Neuronal stem cell (in vitro differentiated cells): Measurements from ENCODE around the gene CRABP2.
A peak's percentile ranks its signal among the peaks of the same experiment; 100 is the strongest.

Source experiments
- DNase-seq: peaks from one replicate; pipeline ENCODE4 v3.0.0-alpha.2; 2013; ENCODE audit warnings: low spot score
- H2AFZ ChIP-seq: one replicate; pipeline ENCODE4 v1.6.1; 2013; ENCODE audit warnings: mild to moderate bottlenecking, low read length, inconsistent platforms
- H2AK5ac ChIP-seq: 2 replicates; pipeline ENCODE4 v1.6.1; 2013; ENCODE audit warnings: low read depth, mild to moderate bottlenecking, inconsistent platforms, low read length, moderate library complexity, mixed read lengths
- H2BK120ac ChIP-seq: 2 replicates; pipeline ENCODE4 v1.6.1; 2013; ENCODE audit warnings: low read depth, mild to moderate bottlenecking, inconsistent platforms, low read length, moderate library complexity, mixed read lengths
- H2BK12ac ChIP-seq: one replicate; pipeline ENCODE4 v1.6.1; 2013; ENCODE audit warnings: low read length, inconsistent platforms
- H2BK15ac ChIP-seq: 2 replicates; pipeline ENCODE4 v1.6.1; 2013; ENCODE audit warnings: mild to moderate bottlenecking, low read length, inconsistent platforms, mixed read lengths
- H2BK5ac ChIP-seq: one replicate; pipeline ENCODE4 v1.6.1; 2013; ENCODE audit warnings: inconsistent platforms, mild to moderate bottlenecking, low read length, moderate library complexity
- H3K14ac ChIP-seq: one replicate; pipeline ENCODE4 v1.6.1; 2013; ENCODE audit warnings: low read length, inconsistent platforms
- H3K18ac ChIP-seq: 2 replicates; pipeline ENCODE4 v1.6.1; 2013; ENCODE audit warnings: low read length, inconsistent platforms
- H3K23ac ChIP-seq: 2 replicates; pipeline ENCODE4 v1.6.1; 2013; ENCODE audit warnings: low read depth, mild to moderate bottlenecking, mixed read lengths, low read length, inconsistent platforms; ENCODE audit not compliant: poor library complexity
- H3K27ac ChIP-seq: replicated peaks from 3 replicates; pipeline ENCODE4 v1.5.1; 2013; ENCODE audit warnings: low read length, inconsistent platforms
- H3K27me3 ChIP-seq, 3 experiments: 2 replicates each; pipeline ENCODE4 v1.6.1; 2013; ENCODE audit warnings: low read length in 3 of 3, mild to moderate bottlenecking in 2 of 3, inconsistent platforms in 1 of 3, low read depth in 1 of 3, mixed read lengths in 1 of 3, moderate library complexity in 1 of 3; ENCODE audit not compliant: control insufficient read depth in 3 of 3, insufficient read depth in 3 of 3
- H3K36me3 ChIP-seq, 2 donors: replicated peaks in 1 of 2; 2 replicates each; pipeline ENCODE4 v1.6.1; 2013; ENCODE audit warnings: low read length in 2 of 2; ENCODE audit not compliant: control insufficient read depth in 2 of 2, insufficient read depth in 2 of 2
- H3K4ac ChIP-seq: 2 replicates; pipeline ENCODE4 v1.6.1; 2013; ENCODE audit warnings: inconsistent platforms, mild to moderate bottlenecking, low read length, moderate library complexity
- H3K4me1 ChIP-seq, 2 donors: 1 replicate in 1 of 2; 2 replicates in 1 of 2; pipeline ENCODE4 v1.6.1; 2013; ENCODE audit warnings: low read length in 2 of 2, low read depth in 1 of 2; ENCODE audit not compliant: control insufficient read depth in 2 of 2, insufficient read depth in 1 of 2
- H3K4me2 ChIP-seq: one replicate; pipeline ENCODE4 v1.6.1; 2013; ENCODE audit warnings: mild to moderate bottlenecking, low read length, inconsistent platforms; ENCODE audit not compliant: insufficient read depth, poor library complexity, severe bottlenecking
- H3K4me3 ChIP-seq, 2 donors: 2 replicates each; pipeline ENCODE4 v1.5.1; 2013; ENCODE audit warnings: low read length in 2 of 2, mild to moderate bottlenecking in 2 of 2, inconsistent platforms in 1 of 2, moderate library complexity in 1 of 2
- H3K79me1 ChIP-seq: one replicate; pipeline ENCODE4 v1.6.1; 2013; ENCODE audit warnings: low read depth, mild to moderate bottlenecking, inconsistent platforms, low read length, moderate library complexity
- H3K9ac ChIP-seq: one replicate; pipeline ENCODE4 v1.6.1; 2013; ENCODE audit warnings: mild to moderate bottlenecking, low read depth, low read length, inconsistent platforms; ENCODE audit not compliant: poor library complexity
- H3K9me3 ChIP-seq, 2 donors: replicated peaks in 1 of 2; 2 replicates each; pipeline versions ENCODE3 to v1.6.1; 2013; ENCODE audit warnings: low read length in 2 of 2, mild to moderate bottlenecking in 2 of 2, inconsistent platforms in 1 of 2, low read depth in 1 of 2, mixed read lengths in 1 of 2, moderate library complexity in 1 of 2; ENCODE audit not compliant: control insufficient read depth in 2 of 2, insufficient read depth in 1 of 2
- H4K8ac ChIP-seq: one replicate; pipeline ENCODE4 v1.6.1; 2013; ENCODE audit warnings: low read depth, mild to moderate bottlenecking, inconsistent platforms, low read length, moderate library complexity
- H4K91ac ChIP-seq: one replicate; pipeline ENCODE4 v1.6.1; 2013; ENCODE audit warnings: low read length, low read depth, mild to moderate bottlenecking, inconsistent platforms; ENCODE audit not compliant: poor library complexity
- WGBS, 2 donors: extraction: QIAGEN DNeasy Blood & Tissue Kit; methylation state at CpG; one replicate each; pipeline ENCODE4 v1.1.7; 2013; ENCODE audit warnings: missing lambda C conversion rate in 2 of 2, mixed read lengths in 1 of 2; ENCODE audit not compliant: insufficient read length in 2 of 2, insufficient replicate concordance in 1 of 2; ENCODE audit errors: extremely low coverage in 2 of 2; 5-methylcytosine and 5-hydroxymethylcytosine counted together

The CRABP2 gene

DNA sequence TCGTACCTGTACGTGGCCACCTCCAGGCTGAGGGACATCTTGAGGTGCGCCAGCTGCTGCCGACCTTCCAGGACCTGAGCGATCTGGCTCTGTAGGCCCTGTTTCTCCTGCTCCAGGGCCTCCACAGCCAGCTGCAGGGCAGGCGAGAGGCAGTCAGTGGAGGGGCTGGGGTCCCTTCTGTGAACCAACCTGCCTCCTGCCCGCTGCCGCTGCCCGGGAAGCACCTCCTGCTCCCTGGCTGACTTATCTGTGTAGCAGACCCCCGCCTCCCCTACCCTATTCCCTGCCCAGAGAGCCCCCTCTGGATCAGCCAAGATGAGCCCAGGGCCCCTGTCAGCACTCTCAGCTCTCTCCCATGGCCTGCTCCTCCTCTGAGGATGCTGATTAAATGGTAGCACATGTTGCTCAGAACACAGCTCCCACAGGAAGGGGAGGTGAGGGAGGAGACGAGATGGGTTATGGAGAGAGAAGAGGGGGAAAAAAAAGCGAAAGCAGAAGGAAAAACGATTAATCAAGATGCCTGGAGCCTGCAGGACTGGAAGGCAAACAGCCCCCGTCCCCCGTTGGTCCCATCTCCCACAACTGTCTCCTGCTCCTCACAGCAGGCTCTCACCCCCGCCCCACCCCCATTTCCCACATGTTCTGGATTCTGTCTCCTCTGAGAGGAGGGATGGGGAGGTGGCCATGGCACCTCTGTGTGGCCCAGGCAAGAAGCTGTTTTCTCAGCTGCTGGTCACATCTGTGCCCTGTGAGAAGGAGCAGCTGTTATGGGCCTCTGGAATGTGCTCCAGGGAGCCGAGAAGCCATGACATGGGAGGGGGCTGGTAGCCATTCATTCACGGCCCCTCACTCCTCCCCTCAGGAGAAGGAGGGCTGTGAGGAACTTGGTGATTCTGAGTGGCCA is 29.9 kb downstream of the CRABP2 start:
- no peak for DNase-seq
- peak overlapping the region; percentile 97 for H3K14ac ChIP-seq
- H3K9me3 ChIP-seq: peaks cover 2 to 10% of the 10 kb centered on the region in 2 donors
- no peak overlapping the region for H4K8ac ChIP-seq
- peak overlapping the region; percentile 76 for H4K91ac ChIP-seq
- H3K79me1 ChIP-seq: peaks cover 15% of the 10 kb centered on the region
- H2AK5ac ChIP-seq: peak overlapping the region; percentile 98
- WGBS, 2 donors: no CpG with 5 or more reads among the region's 18 CpGs
- peak overlapping the region; percentile 96 for H3K4me2 ChIP-seq
- peak overlapping the region; percentile 100 for H3K27ac ChIP-seq
- H2BK15ac ChIP-seq: peak overlapping the region; percentile 94
- H2BK120ac ChIP-seq: peak overlapping the region; percentile 64
- peak overlapping the region; percentile 100 for H2BK5ac ChIP-seq
- peaks cover 32 to 44% of the 10 kb centered on the region in 2 donors for H3K4me1 ChIP-seq
- H2AFZ ChIP-seq: no peak overlapping the region
- H3K4me3 ChIP-seq: peak overlapping the region; percentile 83 to 99
- H3K23ac ChIP-seq: peak overlapping the region; percentile 97
- H3K36me3 ChIP-seq: peaks cover 31 to 47% of the 10 kb centered on the region in 2 donors
- peak overlapping the region; percentile 100 for H3K18ac ChIP-seq
- H3K27me3 ChIP-seq: peaks cover 0 to 21% (median 0%) of the 10 kb centered on the region in 3 experiments
- H2BK12ac ChIP-seq: peak overlapping the region; percentile 100
- H3K4ac ChIP-seq: peak overlapping the region; percentile 93
- peak overlapping the region; percentile 99 for H3K9ac ChIP-seq

DNA sequence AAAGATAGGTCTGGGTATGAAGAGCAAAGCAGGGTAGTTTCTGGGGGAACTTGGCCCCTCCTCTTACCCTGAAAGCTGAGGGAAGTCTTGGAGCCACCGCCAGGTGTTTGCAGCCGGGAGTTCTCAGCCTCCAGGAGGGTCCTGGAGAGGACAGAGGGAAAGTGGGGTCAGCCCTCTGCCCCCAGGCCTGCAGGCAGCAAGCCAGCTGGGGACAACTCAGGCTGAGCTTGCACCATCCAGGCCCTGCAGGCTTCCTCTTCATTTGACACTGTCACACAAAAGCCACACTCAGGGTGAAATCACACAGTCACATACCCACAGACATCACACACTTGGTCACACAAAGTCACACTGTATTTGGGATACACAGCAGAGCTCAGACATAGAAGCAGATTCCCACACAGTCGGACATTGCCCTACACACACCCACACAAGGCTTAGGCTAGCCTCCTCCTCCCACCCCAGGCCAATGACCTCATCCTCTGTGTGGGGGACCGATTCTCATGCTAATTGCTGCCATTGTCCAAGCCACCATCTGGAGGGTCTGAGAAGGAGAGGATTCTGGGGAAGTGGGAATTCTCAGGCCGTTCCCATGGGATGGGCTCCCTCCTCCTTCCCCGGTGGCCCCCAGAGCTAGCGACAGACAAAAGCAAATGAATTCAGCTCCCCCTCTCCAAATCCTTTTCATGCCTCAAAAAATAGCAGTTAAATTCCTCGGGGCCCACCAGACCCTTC is 31.8 kb downstream of the CRABP2 start:
- peak overlapping the region; percentile 95 for H4K91ac ChIP-seq
- peaks cover 33 to 47% of the 10 kb centered on the region in 2 donors for H3K36me3 ChIP-seq
- no peak overlapping the region for H2AFZ ChIP-seq
- H3K4me3 ChIP-seq: peak overlapping the region; percentile 83 to 99
- peaks cover 15% of the 10 kb centered on the region for H3K79me1 ChIP-seq
- H3K14ac ChIP-seq: peak overlapping the region; percentile 91
- peak overlapping the region; percentile 100 for H3K18ac ChIP-seq
- H3K9ac ChIP-seq: peak overlapping the region; percentile 99
- H3K4me2 ChIP-seq: peak overlapping the region; percentile 96
- peaks cover 51 to 63% of the 10 kb centered on the region in 2 donors for H3K4me1 ChIP-seq
- H2BK15ac ChIP-seq: peak overlapping the region; percentile 79
- peak overlapping the region; percentile 100 for H3K27ac ChIP-seq
- no peak overlapping the region for H3K23ac ChIP-seq
- H3K27me3 ChIP-seq: peaks cover 0 to 3% (median 0%) of the 10 kb centered on the region in 3 experiments
- no CpG with 5 or more reads among the region's 8 CpGs for WGBS, 2 donors
- peaks cover 2 to 10% of the 10 kb centered on the region in 2 donors for H3K9me3 ChIP-seq
- H2AK5ac ChIP-seq: peak overlapping the region; percentile 98
- peak overlapping the region; percentile 93 for H2BK120ac ChIP-seq
- H3K4ac ChIP-seq: peak overlapping the region; percentile 61
- no peak overlapping the region for H4K8ac ChIP-seq
- peak overlapping the region; percentile 100 for H2BK5ac ChIP-seq
- H2BK12ac ChIP-seq: peak overlapping the region; percentile 82
- peak; percentile 97 for DNase-seq

DNA sequence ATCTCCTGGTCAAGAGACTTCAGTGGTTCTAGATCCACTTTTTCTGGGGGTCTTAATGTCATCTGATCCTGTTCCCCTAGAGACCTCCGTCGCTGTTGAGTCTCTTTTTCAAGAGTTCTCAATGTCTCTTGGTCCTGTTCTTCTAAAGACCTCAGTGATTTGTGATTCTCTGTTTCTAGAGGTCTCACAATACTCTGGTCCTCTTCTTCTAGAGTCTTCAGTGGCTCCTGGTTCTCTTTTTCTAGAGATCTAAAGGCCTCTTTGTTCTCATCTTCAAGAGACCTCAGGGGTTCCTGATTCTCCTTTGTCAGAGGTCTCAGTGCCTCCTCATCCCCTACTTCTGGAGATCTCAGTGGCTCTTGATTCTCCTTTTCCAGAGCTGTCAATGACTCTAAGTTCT is 33.6 kb downstream of the CRABP2 start:
- WGBS, 2 donors: no CpG with 5 or more reads among the region's 2 CpGs

More for the DNA sequence above, 33.6 kb downstream of the CRABP2 start:
- Histone ChIP-seq H2AFZ (no peak overlapping the region), H3K4me2 (no peak overlapping the region), H3K4ac (no peak overlapping the region), H2BK120ac (no peak overlapping the region), H3K4me1 (peaks cover 57 to 67% of the 10 kb centered on the region in 2 donors), H3K27me3 (no peaks in the 10 kb centered on the region), H3K23ac (no peak overlapping the region), H2BK5ac (no peak overlapping the region), H3K14ac (no peak overlapping the region), H3K27ac (no peak overlapping the region), H2BK12ac (no peak overlapping the region), H2BK15ac (no peak overlapping the region), H4K91ac (no peak overlapping the region), H3K18ac (no peak overlapping the region), H3K79me1 (peaks cover 15% of the 10 kb centered on the region), H3K36me3 (peaks cover 35 to 47% of the 10 kb centered on the region in 2 donors), H3K4me3 (no peak overlapping the region), H4K8ac (no peak overlapping the region), H3K9ac (no peak overlapping the region), H3K9me3 (peaks cover 2 to 10% of the 10 kb centered on the region in 2 donors), H2AK5ac (no peak overlapping the region)
- no peak for DNase-seq
